WTC11 (cell line): ENCODE data around the gene MRPL54.

ENCODE experiments used
- ATF1 ChIP-seq: sonication (generic); formaldehyde crosslinking; IDR thresholded peaks from 2 replicates; pipeline ENCODE4 v1.8.1; 2023; ENCODE audit warnings: mild to moderate bottlenecking, moderate library complexity, missing genetic modification reagents
- ATF6 ChIP-seq: sonication (generic); formaldehyde crosslinking; IDR thresholded peaks from 2 replicates; pipeline ENCODE4 v1.8.1; 2023; ENCODE audit warnings: mild to moderate bottlenecking, missing genetic modification reagents
- CREM ChIP-seq: sonication (generic); formaldehyde crosslinking; IDR thresholded peaks from 2 replicates; pipeline ENCODE4 v1.8.1; 2022; ENCODE audit warnings: mild to moderate bottlenecking, missing genetic modification reagents, moderate library complexity
- CTCF ChIP-seq: fragments of 200-600 bp; IDR thresholded peaks from 2 replicates; pipeline ENCODE4 v1.8.0; 2022; ENCODE audit warnings: antibody characterized with exemption
- HMGXB4 ChIP-seq: sonication (generic); formaldehyde crosslinking; IDR thresholded peaks from 2 replicates; pipeline ENCODE4 v1.8.1; 2023; ENCODE audit warnings: mild to moderate bottlenecking, moderate library complexity, missing genetic modification reagents
- JUN ChIP-seq: sonication (generic); formaldehyde crosslinking; IDR thresholded peaks from 2 replicates; pipeline ENCODE4 v1.8.0; 2023; ENCODE audit warnings: mild to moderate bottlenecking, missing genetic modification reagents
- MAX ChIP-seq: sonication (generic); formaldehyde crosslinking; IDR thresholded peaks from 2 replicates; pipeline ENCODE4 v1.8.0; 2022; ENCODE audit warnings: mild to moderate bottlenecking, missing genetic modification reagents
- RELA ChIP-seq: sonication (generic); formaldehyde crosslinking; IDR thresholded peaks from 2 replicates; pipeline ENCODE4 v1.8.1; 2022; ENCODE audit warnings: missing genetic modification reagents, mild to moderate bottlenecking, borderline replicate concordance
- TP53 ChIP-seq: sonication (generic); formaldehyde crosslinking; IDR thresholded peaks from 2 replicates; pipeline ENCODE4 v1.8.1; 2023; ENCODE audit warnings: mild to moderate bottlenecking, missing genetic modification reagents
- USF1 ChIP-seq: sonication (generic); formaldehyde crosslinking; IDR thresholded peaks from 2 replicates; pipeline ENCODE4 v1.8.0; 2022; ENCODE audit warnings: mild to moderate bottlenecking, missing genetic modification reagents
- ZNF232 ChIP-seq: sonication (generic); formaldehyde crosslinking; IDR thresholded peaks from 2 replicates; pipeline ENCODE4 v1.8.0; 2022; ENCODE audit warnings: mild to moderate bottlenecking, missing genetic modification reagents
- ZNF396 ChIP-seq: fragments of 250-450 bp; sonication (Bioruptor Pico); IDR thresholded peaks from 2 replicates; pipeline ENCODE4 v1.8.0; 2021; ENCODE audit warnings: mild to moderate bottlenecking, moderate library complexity, borderline replicate concordance

- TF ChIP-seq CTCF (no peak), RELA (no peak), TP53 (no peak), ATF1 (CRISPR knock-in tag) (no peak), MAX (CRISPR knock-in tag) (no peak), ZNF232 (CRISPR knock-in tag) (no peak), ZNF396 (CRISPR knock-in tag) (no peak), USF1 (no peak), HMGXB4 (no peak), CREM (CRISPR knock-in tag) (no peak), ATF6 (CRISPR knock-in tag) (no peak), JUN (CRISPR knock-in tag) (no peak)
Observed at GRCh38 chr19:3748965-3749364, 13.5 kb upstream of the MRPL54 start.
